ENCODE measurements around the gene ORM2. TPM values are rescaled to one million over a fixed set of nuclear protein-coding genes. Genes with fewer than 3 reads are reported as not detected.

The ORM2 gene
- total RNA-seq, 2 experiments from 2014 or later: not detected

GRCh38 chr9:114334490-114334889 is 4.8 kb downstream of the ORM2 start:
- H3K36me3 Mint-ChIP-seq (ENCODE audit: low read depth): peaks cover 48% of the 10 kb centered on the region
- H3K9me3 Mint-ChIP-seq: no peaks in the 10 kb centered on the region
- DNase-seq: no peak
- ChIA-PET POLR2A (no interaction called here), CTCF (no interaction called here)
- H3K27me3 Mint-ChIP-seq: no peaks in the 10 kb centered on the region
- no peak overlapping the region for H3K27ac Mint-ChIP-seq
- H3K4me3 Mint-ChIP-seq: no peak overlapping the region
- no peaks in the 10 kb centered on the region for H3K4me1 Mint-ChIP-seq

GRCh38 chr9:114335745-114336144 is 6.1 kb downstream of the ORM2 start:
- H3K4me3 Mint-ChIP-seq: no peak overlapping the region
- peaks cover 2% of the 10 kb centered on the region for H3K4me1 Mint-ChIP-seq
- H3K27ac Mint-ChIP-seq: no peak overlapping the region
- POLR2A ChIA-PET: interaction anchor here (1.0 to 1.2 kb wide), 3 partner anchors 12 to 37 kb away, joined by 3 to 4 read pairs (median 3); no protein-coding TSS in a partner anchor
- CTCF ChIA-PET: no interaction called here
- peaks cover 61% of the 10 kb centered on the region for H3K36me3 Mint-ChIP-seq (ENCODE audit: low read depth)
- H3K27me3 Mint-ChIP-seq: no peaks in the 10 kb centered on the region
- no peak for DNase-seq
- no peaks in the 10 kb centered on the region for H3K9me3 Mint-ChIP-seq

- ChIA-PET POLR2A (interaction anchor here (1.0 to 6.2 kb wide), 6 partner anchors 10 to 50 kb away, joined by 3 to 36 read pairs (median 4); partner anchors contain the start of gene AKNA), CTCF (no interaction called here)
- H3K27me3 Mint-ChIP-seq: no peaks in the 10 kb centered on the region
- H3K27ac Mint-ChIP-seq: no peak overlapping the region
- no peak for DNase-seq
- peaks cover 2% of the 10 kb centered on the region for H3K4me1 Mint-ChIP-seq
- H3K4me3 Mint-ChIP-seq: no peak overlapping the region
- H3K9me3 Mint-ChIP-seq: no peaks in the 10 kb centered on the region
- peaks cover 65% of the 10 kb centered on the region for H3K36me3 Mint-ChIP-seq (ENCODE audit: low read depth)
Observed at GRCh38 chr9:114336157-114336556, 6.5 kb downstream of the ORM2 start.

DNA sequence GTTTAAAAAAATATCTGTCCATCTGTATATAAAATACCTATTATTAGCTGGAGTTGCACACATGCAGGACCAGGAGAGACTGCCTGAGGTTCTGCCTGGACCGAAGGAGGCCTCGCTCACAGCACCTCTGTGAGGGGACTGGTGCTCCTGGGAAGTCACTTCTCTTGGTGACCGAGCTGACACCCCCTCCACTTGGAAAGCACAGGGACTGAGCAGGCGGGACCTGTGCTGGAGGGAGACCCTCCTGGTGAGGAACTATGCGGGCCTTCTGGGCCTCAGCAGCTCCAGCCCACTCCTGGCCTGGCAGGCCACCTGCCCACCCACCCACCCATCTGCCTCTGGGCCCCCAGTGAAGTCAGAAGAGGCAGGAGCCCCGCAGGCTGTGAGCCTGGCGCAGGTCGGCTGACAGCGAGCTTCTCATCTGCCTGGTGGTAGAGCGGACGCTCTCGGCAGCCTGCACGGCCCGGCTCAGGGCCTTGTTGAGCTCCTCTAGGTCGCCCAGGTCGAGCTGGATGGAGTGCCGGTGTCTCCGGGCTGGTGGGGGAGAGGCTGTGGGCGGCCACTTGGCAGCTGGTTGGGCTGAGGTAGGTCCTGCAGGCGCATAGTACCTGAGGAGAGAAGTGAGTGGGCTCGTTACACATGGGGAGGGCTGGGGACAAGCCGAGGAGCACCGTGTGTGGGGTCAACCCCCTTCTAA is 7.2 kb downstream of the ORM2 start:
- DNase-seq: no peak
- H3K4me1 Mint-ChIP-seq: peaks cover 6% of the 10 kb centered on the region
- CTCF ChIA-PET: interaction anchor here (1.5 kb wide), 1 partner anchor 317 kb away, joined by 5 read pairs; no protein-coding TSS in a partner anchor
- peaks cover 72% of the 10 kb centered on the region for H3K36me3 Mint-ChIP-seq (ENCODE audit: low read depth)
- no peak overlapping the region for H3K27ac Mint-ChIP-seq
- no peaks in the 10 kb centered on the region for H3K27me3 Mint-ChIP-seq
- POLR2A ChIA-PET: interaction anchor here (0.9 to 6.2 kb wide), 7 partner anchors 9 to 49 kb away, joined by 3 to 36 read pairs (median 3); partner anchors contain the start of gene AKNA
- no peak overlapping the region for H3K4me3 Mint-ChIP-seq
- H3K9me3 Mint-ChIP-seq: no peaks in the 10 kb centered on the region

- H3K4me1 Mint-ChIP-seq: peaks cover 7% of the 10 kb centered on the region
- CTCF ChIA-PET: interaction anchor here (0.8 to 3.2 kb wide), 6 partner anchors 14 to 316 kb away, joined by 3 to 24 read pairs (median 5); partner anchors contain the start of gene AKNA
- H3K27ac Mint-ChIP-seq: no peak overlapping the region
- H3K4me3 Mint-ChIP-seq: no peak overlapping the region
- H3K27me3 Mint-ChIP-seq: no peaks in the 10 kb centered on the region
- peaks cover 82% of the 10 kb centered on the region for H3K36me3 Mint-ChIP-seq (ENCODE audit: low read depth)
- no peak for DNase-seq
- POLR2A ChIA-PET: interaction anchor here (0.7 to 6.2 kb wide), 4 partner anchors 9 to 48 kb away, joined by 3 to 36 read pairs (median 3); partner anchors contain the start of gene AKNA
- no peaks in the 10 kb centered on the region for H3K9me3 Mint-ChIP-seq
Observed at GRCh38 chr9:114338187-114338586, 8.5 kb downstream of the ORM2 start.

DNA sequence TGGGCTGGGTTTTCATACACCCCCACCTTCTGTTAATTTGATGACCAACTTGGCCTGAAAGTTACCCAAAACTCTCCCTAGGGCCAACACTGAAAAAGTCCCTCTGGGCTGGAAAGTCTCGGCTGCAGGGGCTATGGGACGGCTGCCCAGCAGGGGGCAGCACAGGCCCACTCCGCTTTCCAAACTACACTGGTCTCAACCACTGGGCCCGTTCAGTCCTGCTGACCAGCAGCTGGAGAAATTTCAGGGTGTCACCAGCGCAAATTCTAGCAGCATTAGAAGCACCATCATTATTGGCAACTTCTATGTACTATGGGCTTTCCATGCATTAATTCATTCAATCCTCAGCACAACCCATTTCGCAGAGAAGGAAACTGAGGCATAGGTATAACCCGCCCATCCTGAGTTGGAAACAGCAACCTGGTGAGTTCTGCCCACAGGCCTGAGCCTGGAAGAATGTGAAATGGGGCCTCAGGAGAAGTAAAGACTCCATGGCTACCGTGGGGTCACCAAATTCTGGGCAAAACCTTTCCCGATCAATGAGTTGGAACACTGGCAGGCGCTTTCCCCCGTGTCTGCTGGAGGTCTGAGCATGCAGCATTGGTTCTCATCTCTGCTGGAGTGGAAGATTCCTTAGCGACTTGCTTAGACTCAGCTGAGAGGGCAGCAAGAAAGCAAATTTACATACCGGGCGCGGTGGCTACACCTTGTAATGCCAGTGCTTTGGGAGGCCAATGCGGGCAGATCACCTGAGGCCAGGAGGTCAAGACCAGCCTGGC is 9.7 kb downstream of the ORM2 start:
- Mint-ChIP-seq H3K9me3 (no peaks in the 10 kb centered on the region), H3K4me3 (no peak overlapping the region), H3K27me3 (no peaks in the 10 kb centered on the region), H3K27ac (no peak overlapping the region), H3K4me1 (peaks cover 9% of the 10 kb centered on the region), H3K36me3 (ENCODE audit: low read depth) (peaks cover 92% of the 10 kb centered on the region)
- ChIA-PET POLR2A (interaction anchor here (1.2 to 6.2 kb wide), 3 partner anchors 10 to 47 kb away, joined by 3 to 36 read pairs (median 3); partner anchors contain the start of gene AKNA), CTCF (interaction anchor here (0.8 to 3.2 kb wide), 9 partner anchors 11 to 66 kb away, joined by 3 to 24 read pairs (median 4); partner anchors contain the start of gene AKNA)
- DNase-seq: peak; percentile 60

DNA sequence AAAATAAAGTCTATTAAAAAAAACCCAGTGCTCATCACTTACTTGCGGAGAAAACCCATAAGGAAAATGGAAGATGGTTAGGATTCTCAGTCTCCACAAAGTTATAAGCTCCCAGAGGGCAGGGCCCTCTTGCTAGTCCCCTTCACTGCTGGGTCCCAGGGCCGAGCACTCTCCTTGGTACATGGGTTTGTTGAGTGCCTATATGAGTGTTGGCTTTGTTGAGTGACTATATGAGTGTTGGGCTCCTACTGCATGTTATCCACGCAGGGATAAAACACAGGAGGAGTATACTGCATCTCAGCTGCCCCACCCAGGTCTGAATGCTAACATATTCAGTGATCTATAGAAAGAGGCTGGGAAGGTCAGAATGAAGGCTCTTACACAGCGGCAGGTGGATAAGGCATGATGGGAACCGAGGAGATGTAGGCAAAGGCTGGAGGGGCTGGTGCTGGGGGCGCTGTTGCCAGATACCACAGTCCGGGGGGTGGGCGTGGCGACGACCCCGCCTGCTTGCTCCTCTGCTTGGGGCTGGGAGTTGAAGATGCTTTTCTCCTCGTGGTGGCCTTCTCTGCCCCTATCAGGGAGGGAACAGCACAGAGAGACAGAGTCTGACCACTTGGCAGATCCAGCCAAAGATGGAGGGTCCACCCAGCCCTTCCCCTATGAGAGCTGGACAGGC is 11.6 kb downstream of the ORM2 start:
- H3K27me3 Mint-ChIP-seq: no peaks in the 10 kb centered on the region
- peaks cover 93% of the 10 kb centered on the region for H3K36me3 Mint-ChIP-seq (ENCODE audit: low read depth)
- H3K4me1 Mint-ChIP-seq: peaks cover 10% of the 10 kb centered on the region
- no peak overlapping the region for H3K4me3 Mint-ChIP-seq
- POLR2A ChIA-PET: interaction anchor here (1.2 to 6.2 kb wide), 3 partner anchors 22 to 45 kb away, joined by 3 to 36 read pairs (median 5); partner anchors contain the start of gene AKNA
- DNase-seq: no peak
- CTCF ChIA-PET: interaction anchor here (1.6 to 2.0 kb wide), 2 partner anchors 11 to 38 kb away, joined by 4 to 5 read pairs; no protein-coding TSS in a partner anchor
- peak overlapping the region; percentile 28 for H3K27ac Mint-ChIP-seq
- no peaks in the 10 kb centered on the region for H3K9me3 Mint-ChIP-seq

DNA sequence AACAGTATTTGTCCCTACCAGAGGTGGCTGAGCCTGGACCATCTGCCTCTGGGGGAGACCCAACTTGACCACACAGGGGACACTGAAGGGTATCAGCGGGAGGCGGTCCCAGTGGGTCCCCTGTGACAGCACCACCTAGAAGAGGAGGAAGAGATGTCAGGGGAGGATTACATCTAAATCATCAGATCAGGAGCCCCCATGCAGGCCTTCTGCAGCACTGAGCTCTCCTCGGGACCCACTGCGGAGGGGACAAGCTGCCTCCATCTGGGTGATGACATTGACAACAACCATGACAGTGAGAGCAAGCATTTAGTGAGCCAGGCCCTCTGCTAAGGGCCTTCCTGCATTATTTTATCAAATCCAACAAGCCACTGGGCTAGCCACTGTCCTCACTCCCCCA is 12.3 kb downstream of the ORM2 start:
- Mint-ChIP-seq H3K4me3 (no peak overlapping the region), H3K27me3 (no peaks in the 10 kb centered on the region), H3K9me3 (no peaks in the 10 kb centered on the region), H3K27ac (no peak overlapping the region), H3K36me3 (ENCODE audit: low read depth) (peaks cover 93% of the 10 kb centered on the region), H3K4me1 (peaks cover 10% of the 10 kb centered on the region)
- CTCF ChIA-PET: interaction anchor here (2.0 kb wide), 1 partner anchor 37 kb away, joined by 5 read pairs; no protein-coding TSS in a partner anchor
- DNase-seq: no peak
- POLR2A ChIA-PET: interaction anchor here (1.2 to 6.2 kb wide), 2 partner anchors 23 to 44 kb away, joined by 5 to 36 read pairs; partner anchors contain the start of gene AKNA

DNA sequence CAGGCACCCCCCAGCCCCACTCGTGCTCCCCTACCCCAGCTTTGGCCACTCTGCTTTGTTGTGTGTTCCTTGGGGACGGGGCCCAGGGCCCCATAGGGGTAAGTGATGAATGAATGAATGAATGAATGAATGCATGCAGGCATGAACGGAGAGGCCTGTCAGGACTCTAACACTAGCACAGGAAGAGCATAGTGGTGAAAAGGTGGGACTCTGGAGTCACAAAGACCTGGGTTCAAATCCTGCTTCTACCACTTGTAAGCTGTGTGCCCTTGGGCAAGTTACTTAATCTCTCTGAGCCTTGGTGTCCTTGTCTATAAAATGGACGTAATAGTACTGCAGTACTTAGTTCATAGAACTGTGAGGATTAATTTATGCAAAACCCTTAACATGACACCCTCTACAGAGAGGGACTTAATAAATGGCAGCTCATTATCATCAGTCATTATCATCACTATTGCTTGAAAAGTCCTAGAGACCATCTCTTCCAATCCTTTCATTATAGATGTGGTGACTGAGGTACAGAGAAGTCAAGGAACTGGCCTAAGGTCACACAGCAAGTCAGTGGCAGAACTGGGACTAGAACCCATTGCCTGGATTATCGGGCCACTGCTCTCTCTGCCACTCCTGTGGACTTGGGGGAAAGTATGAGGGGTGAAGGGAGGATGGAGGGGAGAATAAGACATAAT is 13.2 kb downstream of the ORM2 start:
- Mint-ChIP-seq H3K27ac (peak overlapping the region; percentile 21), H3K27me3 (no peaks in the 10 kb centered on the region), H3K4me3 (no peak overlapping the region), H3K36me3 (ENCODE audit: low read depth) (peaks cover 91% of the 10 kb centered on the region), H3K9me3 (no peaks in the 10 kb centered on the region), H3K4me1 (peaks cover 10% of the 10 kb centered on the region)
- ChIA-PET POLR2A (interaction anchor here (1.2 to 3.1 kb wide), 2 partner anchors 22 to 44 kb away, joined by 5 to 16 read pairs; partner anchors contain the start of gene AKNA), CTCF (no interaction called here)
- no peak for DNase-seq

GRCh38 chr9:114343471-114344187 is 14.0 kb downstream of the ORM2 start:
- DNase-seq: no peak
- H3K27ac Mint-ChIP-seq: peak overlapping the region; percentile 21
- ChIA-PET POLR2A (interaction anchor here (3.1 kb wide), 1 partner anchor 44 kb away, joined by 16 read pairs; the partner anchor contains the start of gene AKNA), CTCF (interaction anchor here (1.9 kb wide), 1 partner anchor 42 kb away, joined by 4 read pairs; no protein-coding TSS in a partner anchor)
- H3K9me3 Mint-ChIP-seq: no peaks in the 10 kb centered on the region
- no peaks in the 10 kb centered on the region for H3K27me3 Mint-ChIP-seq
- H3K4me3 Mint-ChIP-seq: no peak overlapping the region
- peaks cover 93% of the 10 kb centered on the region for H3K36me3 Mint-ChIP-seq (ENCODE audit: low read depth)
- peaks cover 17% of the 10 kb centered on the region for H3K4me1 Mint-ChIP-seq

DNA sequence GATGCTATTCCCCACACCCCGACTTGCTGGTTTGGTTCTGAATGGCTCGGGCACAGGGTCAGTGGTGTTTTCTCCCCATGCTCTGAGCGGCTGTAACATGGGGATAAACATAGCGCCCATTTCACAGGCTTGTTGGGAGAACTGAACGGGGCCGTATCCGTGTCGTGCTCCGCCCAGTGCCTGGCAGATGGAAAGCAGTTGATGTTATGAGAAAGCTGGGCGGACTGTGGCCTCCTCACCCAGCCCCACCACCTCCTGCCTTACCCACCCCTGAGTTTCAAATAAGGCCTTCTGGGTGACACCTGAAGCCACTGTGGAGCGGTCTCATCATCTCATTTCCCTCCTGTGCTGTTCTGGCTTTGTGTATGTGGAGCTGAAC is 14.5 kb downstream of the ORM2 start:
- ChIA-PET CTCF (interaction anchor here (1.9 kb wide), 1 partner anchor 41 kb away, joined by 4 read pairs; no protein-coding TSS in a partner anchor), POLR2A (interaction anchor here (3.1 kb wide), 1 partner anchor 43 kb away, joined by 16 read pairs; the partner anchor contains the start of gene AKNA)
- Mint-ChIP-seq H3K9me3 (no peaks in the 10 kb centered on the region), H3K36me3 (ENCODE audit: low read depth) (peaks cover 93% of the 10 kb centered on the region), H3K4me1 (peaks cover 22% of the 10 kb centered on the region), H3K4me3 (no peak overlapping the region), H3K27ac (no peak overlapping the region), H3K27me3 (no peaks in the 10 kb centered on the region)
- no peak for DNase-seq
